IMR-90 (cell line): ENCODE data around the gene FOXL1.

Experiments
- BHLHE40 ChIP-seq: fragments of 150-350 bp; IDR thresholded peaks from 2 replicates; pipeline ENCODE4 v1.6.1; 2016; ENCODE audit warnings: mild to moderate bottlenecking, low read depth, low read length
- CEBPB ChIP-seq: IDR thresholded peaks from 2 replicates; pipeline ENCODE4 v1.6.1; 2012; ENCODE audit warnings: low read depth, low read length, improper control_type of control experiment
- CTCF ChIP-seq: conservative IDR thresholded peaks from 2 replicates; pipeline ENCODE4 v1.5.1; 2012; ENCODE audit warnings: mild to moderate bottlenecking, low read depth, low read length, improper control_type of control experiment
- FOS ChIP-seq: fragments of 150-350 bp; IDR thresholded peaks from 2 replicates; pipeline ENCODE4 v1.6.1; 2016; ENCODE audit warnings: low read depth, low read length
- MXI1 ChIP-seq: IDR thresholded peaks from 2 replicates; pipeline ENCODE4 v1.6.1; 2012; ENCODE audit warnings: low read depth, mild to moderate bottlenecking, low read length, moderate library complexity, borderline replicate concordance
- NFE2L2 ChIP-seq: fragments of 150-350 bp; IDR thresholded peaks from 2 replicates; pipeline ENCODE4 v1.6.1; 2016; ENCODE audit warnings: low read depth, mild to moderate bottlenecking, low read length
- POLR2A ChIP-seq: IDR thresholded peaks from 2 replicates; pipeline ENCODE4 v1.6.1; 2012; ENCODE audit warnings: mild to moderate bottlenecking, low read depth, low read length
- RAD21 ChIP-seq: IDR thresholded peaks from 2 replicates; pipeline ENCODE4 v1.6.1; 2012; ENCODE audit warnings: low read length, improper control_type of control experiment
- RCOR1 ChIP-seq: IDR thresholded peaks from 2 replicates; pipeline ENCODE4 v1.6.1; 2012; ENCODE audit warnings: mild to moderate bottlenecking, low read length, improper control_type of control experiment; ENCODE audit not compliant: insufficient replicate concordance
- SMC3 ChIP-seq: fragments of 150-350 bp; IDR thresholded peaks from 2 replicates; pipeline ENCODE4 v1.6.1; 2016; ENCODE audit warnings: low read depth, mild to moderate bottlenecking, antibody characterized with exemption, low read length, moderate library complexity

GRCh38 chr16:86628614-86629013 is 50.3 kb downstream of the FOXL1 start:
- TF ChIP-seq SMC3 (no peak), POLR2A (no peak), RAD21 (no peak), CTCF (no peak), CEBPB (no peak), FOS (no peak), RCOR1 (no peak), NFE2L2 (no peak), MXI1 (no peak), BHLHE40 (no peak)
